Stimulated activated naive B cell treated with anti-CD40 and anti-IgM and Interleukin-4, amounts not matched to agents 10 μg/mL and 1 μg/mL and 100 μg/mL, for 72 hours (primary cell): ENCODE data around the gene THEM5.
A peak's percentile ranks its signal among the peaks of the same experiment; 100 is the strongest.
"Not testable (repeated sequence)": the region's sequence is repeated elsewhere in the genome, so short reads cannot be mapped to it uniquely, and the experiment has no call there.

Source experiments
- ATAC-seq, 2 donors: fragments of 150-1000 bp; cut with Tn5 transposase; replicated peaks; 2 replicates each; pipeline ENCODE4 v1.10.0; 2021; ENCODE audit warnings: moderate library complexity in 1 of 2
- DNase-seq: peaks from one replicate; pipeline ENCODE4 v3.0.0; 2021
- H3K27ac Mint-ChIP-seq: one replicate; pipeline ENCODE4 v1.8.0; 2022; ENCODE audit warnings: mild to moderate bottlenecking, mixed read lengths
- H3K27me3 Mint-ChIP-seq, 2 donors: one replicate each; pipeline ENCODE4 v1.8.0; 2022; ENCODE audit warnings: mixed read lengths in 2 of 2
- H3K36me3 Mint-ChIP-seq, 2 donors: one replicate each; pipeline ENCODE4 v1.8.0; 2022; ENCODE audit warnings: mixed read lengths in 2 of 2, mild to moderate bottlenecking in 1 of 2
- H3K4me1 Mint-ChIP-seq, 2 donors: one replicate each; pipeline ENCODE4 v1.8.0; 2022; ENCODE audit warnings: mixed read lengths in 2 of 2, mild to moderate bottlenecking in 1 of 2
- H3K4me3 Mint-ChIP-seq, 2 donors: one replicate each; pipeline ENCODE4 v1.8.0; 2022; ENCODE audit warnings: mild to moderate bottlenecking in 2 of 2, mixed read lengths in 2 of 2, moderate library complexity in 1 of 2
- H3K9me3 Mint-ChIP-seq, 2 donors: one replicate each; pipeline ENCODE4 v1.8.0; 2022; ENCODE audit warnings: mixed read lengths in 2 of 2, mild to moderate bottlenecking in 1 of 2

Gene THEM5

DNA sequence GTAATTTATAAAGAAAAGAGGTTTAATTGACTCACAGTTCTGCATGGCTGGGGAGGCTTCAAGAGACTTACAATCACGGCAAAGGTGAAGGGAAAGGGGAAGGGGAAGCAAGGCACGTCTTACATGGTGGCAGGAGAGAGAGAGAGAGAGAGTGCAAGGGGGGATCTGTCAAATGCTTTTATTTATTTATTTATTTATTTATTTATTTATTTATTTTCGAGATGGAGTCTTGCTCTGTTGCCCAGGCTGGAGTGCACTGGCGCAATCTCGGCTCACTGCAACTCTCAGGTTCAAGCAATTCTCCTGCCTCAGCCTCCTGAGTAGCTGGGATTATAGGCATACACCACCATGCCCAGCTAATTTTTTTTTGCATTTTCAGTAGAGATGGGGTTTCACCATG, 29.4 kb upstream of the THEM5 start:
- peak overlapping the region; percentile 14 to 55 for H3K4me3 Mint-ChIP-seq

DNA sequence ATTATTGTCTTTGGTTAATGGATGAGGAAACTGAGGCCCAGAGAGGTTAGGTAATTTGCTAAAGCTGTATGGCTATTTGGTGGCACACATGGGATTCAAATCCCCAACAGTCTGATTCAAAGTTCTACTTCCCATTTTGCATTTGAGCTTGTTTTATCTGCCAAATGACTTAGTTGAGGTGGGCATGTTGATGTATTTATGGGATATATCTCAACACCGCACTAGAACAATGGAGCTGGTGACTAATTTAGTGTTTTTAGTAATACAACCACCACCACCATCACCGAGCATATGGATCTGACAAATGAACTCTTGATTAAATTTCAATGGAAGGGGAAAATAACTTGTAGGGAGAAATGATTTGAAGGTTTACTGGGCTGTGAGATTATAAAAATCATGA, 29.0 kb upstream of the THEM5 start:
- DNase-seq (no peak), ATAC-seq (no peak)
- peaks cover 20 to 31% of the 10 kb centered on the region in 2 donors for H3K36me3 Mint-ChIP-seq
- H3K27ac Mint-ChIP-seq, result peak overlapping the region; percentile 52
- no peak overlapping the region for H3K4me3 Mint-ChIP-seq
- H3K9me3 Mint-ChIP-seq, result peaks cover 4 to 6% of the 10 kb centered on the region in 2 donors
- H3K27me3 Mint-ChIP-seq, result no peaks in the 10 kb centered on the region
- peaks cover 10 to 18% of the 10 kb centered on the region in 2 donors for H3K4me1 Mint-ChIP-seq

More for the DNA sequence above, 29.4 kb upstream of the THEM5 start:
- not testable (repeated sequence) for H3K9me3 Mint-ChIP-seq, DNase-seq, ATAC-seq, H3K27me3 Mint-ChIP-seq
- Mint-ChIP-seq H3K27ac (peak overlapping the region; percentile 52), H3K4me1 (peaks cover 10 to 18% of the 10 kb centered on the region in 2 donors), H3K36me3 (peaks cover 23 to 32% of the 10 kb centered on the region in 2 donors)

DNA sequence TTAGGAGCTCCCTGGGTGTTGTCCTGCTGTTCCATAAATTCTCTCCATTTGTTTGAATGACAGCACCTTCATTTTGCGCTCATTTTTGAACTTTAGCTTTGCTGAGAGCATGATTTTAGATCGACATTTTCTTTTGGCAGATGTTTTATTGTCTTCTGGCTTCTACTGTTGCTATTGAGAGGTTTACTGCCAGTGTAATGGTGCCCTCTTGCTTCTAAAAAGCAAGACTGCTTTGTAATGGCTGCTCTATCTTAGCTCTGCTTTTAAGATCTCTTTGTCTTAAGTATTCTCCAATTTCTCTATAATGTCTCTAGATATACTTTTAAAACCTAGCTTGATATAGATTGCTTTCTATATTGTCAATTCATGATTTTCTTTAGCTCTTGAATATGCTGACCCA, 28.0 kb upstream of the THEM5 start:
- no peak overlapping the region for H3K4me3 Mint-ChIP-seq
- peaks cover 4 to 6% of the 10 kb centered on the region in 2 donors for H3K9me3 Mint-ChIP-seq
- H3K27me3 Mint-ChIP-seq, result no peaks in the 10 kb centered on the region
- no peak for DNase-seq
- H3K27ac Mint-ChIP-seq, result peak overlapping the region; percentile 1
- peaks cover 19 to 32% of the 10 kb centered on the region in 2 donors for H3K36me3 Mint-ChIP-seq
- peaks cover 10 to 18% of the 10 kb centered on the region in 2 donors for H3K4me1 Mint-ChIP-seq
- no peak for ATAC-seq

DNA sequence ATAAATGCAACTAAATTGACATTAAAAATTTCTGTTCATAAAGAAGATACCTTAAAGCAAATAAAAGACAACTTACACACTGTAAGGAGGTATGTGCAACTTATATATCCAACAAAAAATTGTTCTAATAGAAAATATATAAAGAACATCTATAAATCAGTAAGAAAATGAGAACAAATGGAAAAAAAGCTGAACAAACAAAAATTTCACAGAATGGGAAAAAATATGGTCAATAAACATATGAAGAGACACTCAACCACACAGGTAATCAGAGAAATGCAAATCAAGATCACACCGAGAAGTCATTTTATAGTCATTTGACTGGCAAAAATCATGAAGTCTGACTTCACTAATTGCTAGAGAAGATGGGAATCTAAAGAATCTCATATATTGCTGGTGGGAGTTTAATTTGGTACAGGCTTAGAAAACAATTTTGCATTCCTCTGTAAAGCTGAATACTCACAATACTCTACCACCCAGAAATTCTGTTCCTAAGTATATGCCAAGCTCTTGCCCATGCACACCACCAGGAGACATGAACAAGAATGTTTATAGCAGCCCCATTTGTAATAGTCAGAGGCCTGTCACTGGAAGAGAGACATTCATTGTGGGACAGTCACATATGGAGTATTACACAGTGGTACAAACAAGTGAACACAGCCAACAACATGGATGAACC, 22.0 kb upstream of the THEM5 start:
- H3K4me1 Mint-ChIP-seq, result peaks cover 0 to 4% of the 10 kb centered on the region in 2 donors
- ATAC-seq (no peak), DNase-seq (no peak)
- no peaks in the 10 kb centered on the region for H3K27me3 Mint-ChIP-seq
- H3K9me3 Mint-ChIP-seq, result no peaks in the 10 kb centered on the region
- H3K4me3 Mint-ChIP-seq, result no peak overlapping the region
- no peak overlapping the region for H3K27ac Mint-ChIP-seq
- H3K36me3 Mint-ChIP-seq, result peaks cover 21 to 36% of the 10 kb centered on the region in 2 donors

DNA sequence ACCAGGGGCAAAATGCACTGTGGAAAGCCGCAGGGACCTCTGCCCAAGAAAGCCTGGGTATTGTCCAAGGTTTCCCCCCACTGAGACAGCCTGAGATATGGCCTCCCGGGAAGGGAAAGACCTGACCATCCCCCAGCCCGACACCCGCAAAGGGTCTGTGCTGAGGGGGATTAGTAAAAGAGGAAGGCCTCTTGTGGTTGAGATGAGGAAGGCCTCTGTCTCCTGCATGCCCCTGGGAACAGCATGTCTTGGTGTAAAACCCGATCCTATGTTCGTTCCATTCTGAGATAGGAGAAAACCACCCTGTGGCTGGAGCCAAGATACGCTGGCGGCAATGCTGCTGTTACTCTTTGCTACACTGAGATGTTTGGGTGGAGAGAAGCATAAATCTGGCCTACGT, 19.3 kb upstream of the THEM5 start:
- not testable (repeated sequence) for ATAC-seq, H3K4me3 Mint-ChIP-seq, H3K27ac Mint-ChIP-seq, H3K27me3 Mint-ChIP-seq, H3K9me3 Mint-ChIP-seq, H3K4me1 Mint-ChIP-seq, DNase-seq
- H3K36me3 Mint-ChIP-seq, result peaks cover 21 to 32% of the 10 kb centered on the region in 2 donors

DNA sequence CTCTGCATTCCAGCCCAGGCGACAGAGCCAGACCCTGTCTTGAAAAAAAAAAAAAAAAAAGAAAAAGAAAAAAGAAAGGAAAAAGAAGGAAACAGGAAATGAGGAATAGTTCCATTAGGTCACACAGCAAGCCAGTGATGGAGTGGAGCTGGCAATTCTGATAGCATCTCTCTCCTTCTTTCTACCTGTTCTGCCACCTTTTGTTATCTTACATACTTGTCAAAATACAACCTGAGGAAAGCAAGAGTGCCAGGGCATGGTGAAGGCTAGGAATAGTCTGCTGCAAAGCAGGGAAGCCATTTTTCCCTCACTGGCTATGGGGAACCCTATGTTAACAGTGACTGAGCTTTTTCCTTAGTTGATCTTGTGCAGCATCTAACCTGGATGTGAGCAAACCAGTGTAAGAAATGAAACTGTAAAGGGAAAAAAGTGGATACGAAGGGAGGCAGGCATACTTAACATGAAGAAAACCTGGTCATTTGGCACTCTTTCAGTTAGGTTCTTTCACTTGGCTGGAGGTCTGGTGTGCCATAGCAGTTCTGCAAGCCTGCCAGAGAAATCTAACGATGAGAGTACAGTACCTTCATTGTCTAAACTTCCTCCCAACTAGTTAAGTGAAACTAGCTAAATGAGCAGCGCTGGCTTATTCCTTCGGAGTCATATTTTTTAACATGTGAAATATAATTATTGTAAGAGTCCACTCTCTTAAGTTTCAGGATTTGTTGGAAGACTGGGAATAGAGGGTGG, 17.9 kb upstream of the THEM5 start:
- no peaks in the 10 kb centered on the region for H3K9me3 Mint-ChIP-seq
- DNase-seq (no peak), ATAC-seq (no peak)
- H3K36me3 Mint-ChIP-seq, result peaks cover 15 to 24% of the 10 kb centered on the region in 2 donors
- H3K27ac Mint-ChIP-seq, result no peak overlapping the region
- peaks cover 4 to 10% of the 10 kb centered on the region in 2 donors for H3K4me1 Mint-ChIP-seq
- no peak overlapping the region for H3K4me3 Mint-ChIP-seq
- H3K27me3 Mint-ChIP-seq, result peaks cover 0 to 12% of the 10 kb centered on the region in 2 donors

DNA sequence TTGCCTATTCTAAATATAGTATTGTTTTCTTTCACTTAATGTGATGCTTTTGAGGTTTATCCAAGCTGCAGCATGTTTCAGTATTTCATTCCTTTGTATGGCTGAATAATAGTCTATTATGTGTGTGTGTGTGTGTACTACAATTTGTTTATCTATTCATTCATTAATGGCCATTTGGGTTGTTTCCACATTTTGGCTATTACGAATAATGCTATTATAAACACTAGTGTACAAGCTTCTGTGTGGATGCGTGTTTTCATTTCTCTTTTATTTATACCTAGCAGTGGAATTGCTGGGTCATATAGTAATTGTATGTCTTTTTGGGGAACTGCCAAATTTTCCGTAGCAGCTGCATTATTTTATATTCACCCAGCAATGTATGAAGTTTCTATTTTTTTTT, 15.0 kb upstream of the THEM5 start:
- Mint-ChIP-seq H3K36me3 (peaks cover 6 to 12% of the 10 kb centered on the region in 2 donors), H3K27ac (no peak overlapping the region), H3K4me1 (peaks cover 7 to 10% of the 10 kb centered on the region in 2 donors), H3K9me3 (no peaks in the 10 kb centered on the region), H3K27me3 (peaks cover 9 to 19% of the 10 kb centered on the region in 2 donors), H3K4me3 (no peak overlapping the region)
- no peak for DNase-seq
- ATAC-seq, result no peak

DNA sequence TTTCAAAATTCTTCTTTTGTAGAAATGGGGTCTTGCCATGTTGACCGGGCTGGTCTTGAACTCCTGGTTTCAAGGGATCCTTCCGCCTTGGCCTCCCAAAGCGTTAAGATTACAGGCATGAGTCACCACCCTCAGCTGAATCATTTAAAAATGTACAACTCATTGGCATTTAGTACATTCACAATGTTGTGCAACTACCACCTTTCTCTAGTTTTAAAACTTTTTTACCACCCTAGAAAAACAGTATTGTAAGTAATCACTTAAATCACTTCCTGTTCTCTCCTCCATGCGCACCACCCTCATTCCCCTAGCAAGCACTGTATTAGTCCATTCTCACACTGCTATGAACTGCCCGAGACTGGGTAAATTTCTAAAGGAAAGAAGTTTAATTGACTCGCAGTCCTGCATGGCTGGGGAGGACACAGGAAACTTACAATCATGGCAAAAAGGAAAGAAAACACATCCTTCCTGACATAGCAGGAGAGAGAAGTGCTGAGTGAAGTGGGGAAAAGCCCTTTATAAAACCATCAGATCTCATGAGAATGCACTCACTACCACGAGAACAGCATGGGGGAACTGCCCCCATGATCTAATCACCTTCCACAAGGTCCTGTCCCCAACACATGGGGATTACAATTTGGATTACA, 14.4 kb upstream of the THEM5 start:
- H3K9me3 Mint-ChIP-seq, result no peaks in the 10 kb centered on the region
- H3K27ac Mint-ChIP-seq, result no peak overlapping the region
- DNase-seq (no peak), ATAC-seq (no peak)
- H3K4me3 Mint-ChIP-seq, result no peak overlapping the region
- peaks cover 4 to 10% of the 10 kb centered on the region in 2 donors for H3K4me1 Mint-ChIP-seq
- H3K36me3 Mint-ChIP-seq, result peaks cover 3 to 6% of the 10 kb centered on the region in 2 donors
- peaks cover 9 to 19% of the 10 kb centered on the region in 2 donors for H3K27me3 Mint-ChIP-seq

DNA sequence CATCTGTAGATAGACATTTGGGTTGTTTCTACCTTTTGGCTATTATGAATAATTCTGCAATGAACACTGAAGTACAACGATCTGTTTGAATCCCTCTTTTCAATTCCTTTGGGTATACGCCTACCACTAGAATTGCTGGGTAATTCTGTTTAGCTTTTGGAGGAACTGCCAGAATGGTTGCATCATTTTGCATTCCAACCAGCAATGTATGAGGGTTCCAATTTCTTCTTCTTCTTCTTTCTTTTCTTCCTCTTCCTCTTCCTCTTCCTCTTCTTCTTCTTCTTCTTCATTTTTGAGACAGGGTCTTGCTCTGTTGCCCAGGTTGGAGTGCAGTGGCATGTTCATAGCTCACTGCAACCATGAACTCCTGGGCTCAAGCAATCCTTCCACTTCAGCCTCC, 13.8 kb upstream of the THEM5 start:
- ATAC-seq (no peak), DNase-seq (no peak)
- peaks cover 4 to 10% of the 10 kb centered on the region in 2 donors for H3K4me1 Mint-ChIP-seq
- H3K27me3 Mint-ChIP-seq, result peaks cover 13 to 23% of the 10 kb centered on the region in 2 donors
- no peak overlapping the region for H3K4me3 Mint-ChIP-seq
- H3K9me3 Mint-ChIP-seq, result no peaks in the 10 kb centered on the region
- H3K27ac Mint-ChIP-seq, result no peak overlapping the region
- H3K36me3 Mint-ChIP-seq, result peaks cover 3% of the 10 kb centered on the region in 2 donors

DNA sequence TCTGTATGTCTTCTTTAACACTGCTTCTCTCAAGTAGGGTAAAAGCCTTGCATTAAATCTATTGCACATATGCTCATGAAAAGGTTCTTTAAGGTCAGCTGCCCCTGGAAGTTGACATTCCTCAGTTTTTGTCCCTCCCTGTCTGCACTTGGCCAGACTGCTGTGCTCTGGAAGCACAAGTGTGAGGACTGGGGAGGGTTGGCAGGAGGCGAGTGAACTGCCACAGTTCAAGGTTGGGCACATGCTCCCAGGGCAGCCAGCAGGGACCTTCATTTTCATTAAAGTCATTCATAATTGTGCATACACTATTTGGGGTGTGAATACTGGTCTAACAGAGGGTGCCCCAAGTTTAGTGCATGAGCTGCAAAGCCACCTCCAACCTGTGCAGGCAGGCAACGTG, 10.9 kb upstream of the THEM5 start:
- Mint-ChIP-seq H3K4me3 (no peak overlapping the region), H3K27ac (no peak overlapping the region), H3K4me1 (peaks cover 21 to 28% of the 10 kb centered on the region in 2 donors), H3K27me3 (peaks cover 13 to 17% of the 10 kb centered on the region in 2 donors), H3K9me3 (no peaks in the 10 kb centered on the region), H3K36me3 (no peaks in the 10 kb centered on the region)
- DNase-seq (no peak), ATAC-seq (no peak)

DNA sequence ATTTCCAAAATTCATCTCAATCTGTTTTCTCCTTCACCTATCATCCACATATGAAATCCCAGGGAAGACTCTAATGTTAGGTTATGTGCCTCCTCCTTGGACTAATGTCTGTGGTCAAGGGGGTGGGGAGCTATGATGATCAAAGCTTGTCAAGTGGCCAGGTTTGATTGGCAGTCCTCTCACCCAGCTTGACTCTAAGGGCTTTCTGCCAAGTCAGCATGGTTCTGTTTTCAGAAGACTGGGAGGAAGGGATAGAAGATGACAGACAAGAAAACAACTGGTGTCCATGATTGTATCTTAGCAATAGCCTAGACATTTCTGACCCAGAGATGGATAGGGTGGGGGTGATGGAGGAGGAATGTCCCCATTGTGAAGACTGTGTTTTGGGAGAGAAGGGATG, 9.1 kb upstream of the THEM5 start:
- no peak overlapping the region for H3K27ac Mint-ChIP-seq
- H3K36me3 Mint-ChIP-seq, result no peaks in the 10 kb centered on the region
- H3K9me3 Mint-ChIP-seq, result no peaks in the 10 kb centered on the region
- no peak for DNase-seq
- no peak overlapping the region for H3K4me3 Mint-ChIP-seq
- peaks cover 11 to 13% of the 10 kb centered on the region in 2 donors for H3K27me3 Mint-ChIP-seq
- peaks cover 32 to 33% of the 10 kb centered on the region in 2 donors for H3K4me1 Mint-ChIP-seq
- no peak for ATAC-seq

DNA sequence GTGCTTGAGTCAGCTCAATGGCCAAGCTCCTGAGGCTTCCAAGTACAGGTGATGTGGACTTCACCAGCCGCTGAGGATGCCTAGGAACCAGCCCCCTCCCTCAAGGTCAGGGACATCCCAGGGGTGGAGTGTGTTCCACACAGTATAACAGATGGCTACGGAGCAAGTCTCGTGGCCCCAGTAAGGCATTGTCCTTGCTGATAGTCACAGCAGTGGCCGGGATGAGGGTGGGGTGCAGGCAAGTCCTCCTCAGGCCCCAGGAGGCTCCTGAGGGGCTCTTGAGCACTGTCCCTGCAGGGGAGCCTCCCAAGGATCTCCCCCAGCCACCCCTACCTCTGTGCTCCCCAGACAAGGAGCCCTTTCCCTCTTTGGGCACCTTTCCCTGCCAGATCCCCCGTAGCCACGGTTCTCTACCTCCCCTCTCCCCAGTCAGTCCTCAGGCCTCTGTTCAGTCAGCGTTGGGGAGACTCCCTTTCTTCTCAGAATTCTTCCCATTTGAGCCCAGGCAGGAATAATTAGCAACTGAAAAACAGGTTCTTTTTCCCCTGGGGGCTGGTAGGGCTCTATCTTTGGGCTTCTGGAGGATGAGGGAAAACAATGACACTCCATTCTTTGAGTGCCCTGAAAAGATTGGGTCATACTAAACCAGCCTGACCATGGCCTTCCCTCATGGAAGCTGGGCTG, 7.1 kb upstream of the THEM5 start:
- no peak for ATAC-seq
- Mint-ChIP-seq H3K4me1 (peaks cover 34 to 40% of the 10 kb centered on the region in 2 donors), H3K27ac (peak overlapping the region; percentile 81), H3K9me3 (no peaks in the 10 kb centered on the region), H3K36me3 (peaks cover 0 to 6% of the 10 kb centered on the region in 2 donors), H3K27me3 (peaks cover 11 to 13% of the 10 kb centered on the region in 2 donors), H3K4me3 (peak overlapping the region in 1 of 2 donors; percentile 38)
- DNase-seq, result no peak

DNA sequence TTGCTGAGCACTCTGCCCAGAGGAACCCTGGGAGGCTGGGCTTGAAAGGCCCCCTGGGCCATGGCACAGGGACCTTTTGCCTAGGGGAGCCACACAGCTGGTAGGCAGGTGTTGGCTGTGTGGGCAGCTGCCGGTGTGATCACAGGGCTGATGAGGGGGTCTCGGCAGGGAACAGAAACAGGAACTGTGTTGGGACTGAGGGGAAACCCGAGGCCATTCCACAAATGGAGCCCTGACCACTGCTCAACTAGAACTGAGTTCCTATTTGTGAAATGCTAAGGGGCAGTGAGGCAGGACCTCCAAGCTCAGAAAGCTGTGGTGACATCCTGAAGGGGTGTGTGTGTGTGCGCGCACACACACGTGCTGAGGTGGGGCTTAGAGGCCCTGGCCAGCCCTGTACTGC, 6.4 kb upstream of the THEM5 start:
- no peaks in the 10 kb centered on the region for H3K9me3 Mint-ChIP-seq
- ATAC-seq, result peak; percentile 87 to 89
- peaks cover 0 to 6% of the 10 kb centered on the region in 2 donors for H3K36me3 Mint-ChIP-seq
- DNase-seq, result peak; percentile 55
- H3K4me1 Mint-ChIP-seq, result peaks cover 30 to 40% of the 10 kb centered on the region in 2 donors
- peak overlapping the region; percentile 29 to 38 for H3K4me3 Mint-ChIP-seq
- H3K27me3 Mint-ChIP-seq, result peaks cover 4 to 6% of the 10 kb centered on the region in 2 donors
- peak overlapping the region; percentile 81 for H3K27ac Mint-ChIP-seq
